NOMO-1 (cell line): ENCODE measurements around the gene SCRN2.

Experiments
- DNase-seq, 2 experiments: peaks; one replicate each; lab custom pipeline; 2025; ENCODE audit not compliant: unreplicated experiment in 2 of 2; lab: John Stamatoyannopoulos, UW

SCRN2 gene

DNA sequence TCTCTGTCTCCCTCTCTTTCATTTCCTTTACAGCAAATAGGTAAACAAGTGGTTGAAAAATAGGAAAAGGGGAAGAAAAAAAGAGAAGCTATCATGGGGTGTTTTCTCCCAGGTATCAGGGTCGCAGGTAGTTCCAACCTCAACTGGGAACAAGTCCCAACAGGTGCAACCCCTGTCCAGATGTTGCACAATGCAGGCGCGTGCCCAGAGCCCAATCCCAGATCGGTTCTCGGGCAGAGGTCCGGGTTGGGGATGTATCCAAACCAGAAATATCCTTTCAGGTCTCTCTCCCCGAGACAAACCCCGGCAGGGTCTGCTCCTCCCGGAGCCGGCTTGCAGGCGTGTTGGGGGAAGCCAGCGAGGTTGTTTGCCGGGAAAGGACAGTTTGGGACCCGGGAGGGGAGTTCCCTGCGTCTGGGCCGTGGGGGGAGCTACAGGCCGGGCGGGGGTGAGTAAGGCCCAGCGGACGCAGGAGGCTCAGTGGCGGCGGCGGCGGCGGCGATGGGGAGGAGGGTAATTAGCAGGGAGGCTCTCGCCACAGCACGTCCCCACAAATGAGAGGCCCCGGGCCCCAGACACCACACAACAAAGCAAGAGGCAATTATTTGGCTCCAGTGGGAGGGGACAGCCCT is 31.1 kb upstream of the SCRN2 start:
- no peak for DNase-seq

DNA sequence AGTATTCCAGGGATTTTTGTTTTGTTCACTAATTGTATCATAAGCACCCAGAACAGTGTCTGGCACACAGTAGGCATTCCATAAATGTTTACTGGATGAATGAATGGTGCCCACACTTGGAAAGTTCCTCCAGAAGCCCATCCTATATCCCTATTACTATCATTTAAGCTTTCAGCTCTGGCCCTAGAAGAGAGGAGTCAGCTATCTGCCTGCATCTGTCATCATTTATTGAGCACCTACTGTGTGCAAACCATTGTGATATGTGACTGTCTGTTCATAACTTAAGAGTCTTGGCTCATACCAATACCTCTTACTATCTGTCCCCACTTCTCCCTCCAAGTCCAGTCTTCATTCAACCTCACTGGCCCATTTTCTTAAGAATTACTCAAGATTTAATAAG is 30.0 kb upstream of the SCRN2 start:
- no peak for DNase-seq

DNA sequence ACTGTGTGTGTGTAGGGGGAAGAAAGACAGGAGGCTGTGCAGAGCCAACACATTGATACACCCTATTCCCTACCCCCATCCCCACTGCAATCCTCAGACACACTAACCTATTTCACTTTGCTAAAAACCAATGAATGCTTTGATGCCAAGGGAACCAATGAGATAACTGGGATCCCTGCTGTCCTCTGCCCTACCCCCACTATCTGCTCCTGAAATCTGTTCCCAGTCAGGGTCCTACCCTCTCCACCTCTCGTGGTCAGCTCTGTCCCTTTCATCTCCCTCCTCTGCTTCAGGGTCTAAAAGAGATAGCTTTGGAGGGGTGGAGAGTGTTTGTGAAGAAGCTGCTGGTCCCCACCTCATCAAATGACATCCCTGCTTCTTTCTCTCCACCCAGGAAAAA is 29.0 kb upstream of the SCRN2 start:
- no peak for DNase-seq

DNA sequence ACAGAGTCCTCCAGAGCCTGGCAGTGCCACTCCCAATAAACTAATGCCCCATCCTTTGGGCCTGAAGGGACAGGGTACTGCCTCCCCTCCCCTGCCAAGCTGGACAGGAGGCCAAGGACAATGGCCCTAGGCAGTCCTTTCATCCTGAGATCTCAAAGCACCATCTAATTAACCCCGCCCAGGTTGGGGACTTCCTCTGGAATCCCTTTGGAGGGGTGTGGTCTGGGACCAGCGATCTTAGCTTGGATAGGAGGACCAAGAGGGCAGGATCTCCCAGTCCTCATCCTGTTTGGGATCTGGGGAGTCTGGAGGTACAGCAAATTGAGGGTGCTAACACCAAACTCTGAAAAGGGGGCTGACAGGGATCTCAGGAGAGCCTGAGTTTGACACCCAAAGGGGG is 28.0 kb upstream of the SCRN2 start:
- no peak for DNase-seq

DNA sequence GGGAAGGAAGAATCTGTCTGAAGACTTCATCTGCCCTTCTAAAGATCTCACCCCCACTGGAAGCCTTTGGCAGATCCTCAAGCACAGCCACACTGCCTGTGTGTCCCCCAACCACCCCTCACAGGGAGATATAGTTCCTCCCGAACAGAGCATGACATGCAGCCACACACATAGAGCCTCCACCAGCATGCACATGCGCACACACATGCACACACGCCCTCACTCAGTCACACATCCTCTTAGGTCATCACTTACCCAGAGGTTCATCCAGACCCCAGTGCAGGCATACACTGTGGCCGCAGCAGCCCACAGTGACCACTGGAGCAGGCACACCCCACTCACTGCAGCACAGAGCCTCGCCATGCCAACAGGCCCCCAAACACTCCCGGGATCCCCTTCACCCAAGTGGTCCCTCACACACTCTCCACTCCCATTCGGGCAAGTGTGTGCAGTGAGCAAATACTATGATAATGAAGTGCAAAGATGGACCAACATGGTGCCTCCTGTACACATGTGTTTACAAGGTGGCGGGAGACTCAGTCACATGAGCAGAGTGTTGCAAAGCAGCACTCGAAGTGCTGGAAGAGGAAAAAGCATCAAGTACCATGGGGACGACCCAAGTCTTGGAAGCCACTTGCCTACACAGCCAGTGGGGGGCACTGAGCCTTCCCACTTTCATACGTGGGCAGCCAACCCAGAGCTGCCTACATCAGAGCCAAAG is 26.9 kb upstream of the SCRN2 start:
- DNase-seq = no peak

DNA sequence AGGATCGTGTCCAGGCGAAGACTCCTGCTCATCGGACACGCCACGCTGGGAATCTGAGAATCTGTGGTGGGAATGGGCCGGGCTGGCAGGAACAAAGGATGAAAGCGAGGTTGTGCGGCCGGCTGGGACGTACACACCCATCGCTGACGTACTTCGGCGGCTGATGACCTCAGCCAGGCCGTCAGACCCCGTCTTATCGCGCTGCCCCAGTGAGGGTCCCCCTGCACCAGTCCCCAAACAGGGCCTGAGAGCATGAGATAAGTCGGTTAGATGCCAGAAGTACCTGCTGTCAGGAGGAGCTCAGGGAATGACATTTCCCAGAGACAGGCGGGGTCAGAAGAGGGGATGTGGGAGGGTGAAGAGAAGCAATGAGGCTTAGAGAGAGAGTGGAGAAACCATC is 25.9 kb upstream of the SCRN2 start:
- no peak for DNase-seq

DNA sequence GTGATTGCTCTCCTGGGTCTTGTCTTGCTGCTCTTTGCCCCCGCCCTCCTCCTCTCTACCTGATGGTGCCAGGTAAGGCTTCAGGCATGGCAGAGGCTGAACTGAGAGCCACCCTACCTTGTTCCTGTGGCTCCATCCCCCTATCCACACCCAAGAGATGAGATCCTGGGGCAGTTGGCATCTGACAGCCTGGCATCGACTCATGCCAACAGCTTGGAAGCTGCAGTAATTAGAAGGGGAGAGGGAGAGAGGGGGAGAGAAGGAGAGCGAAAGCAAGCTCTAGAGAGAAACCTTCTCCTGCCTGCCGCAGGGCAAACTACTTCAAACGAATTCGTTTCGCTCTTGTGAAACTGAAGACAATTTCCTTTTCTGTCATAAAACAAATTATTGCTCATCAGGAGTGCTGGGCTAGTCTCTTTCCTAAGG is 23.7 kb upstream of the SCRN2 start:
- DNase-seq = peak; percentile 71 to 80

DNA sequence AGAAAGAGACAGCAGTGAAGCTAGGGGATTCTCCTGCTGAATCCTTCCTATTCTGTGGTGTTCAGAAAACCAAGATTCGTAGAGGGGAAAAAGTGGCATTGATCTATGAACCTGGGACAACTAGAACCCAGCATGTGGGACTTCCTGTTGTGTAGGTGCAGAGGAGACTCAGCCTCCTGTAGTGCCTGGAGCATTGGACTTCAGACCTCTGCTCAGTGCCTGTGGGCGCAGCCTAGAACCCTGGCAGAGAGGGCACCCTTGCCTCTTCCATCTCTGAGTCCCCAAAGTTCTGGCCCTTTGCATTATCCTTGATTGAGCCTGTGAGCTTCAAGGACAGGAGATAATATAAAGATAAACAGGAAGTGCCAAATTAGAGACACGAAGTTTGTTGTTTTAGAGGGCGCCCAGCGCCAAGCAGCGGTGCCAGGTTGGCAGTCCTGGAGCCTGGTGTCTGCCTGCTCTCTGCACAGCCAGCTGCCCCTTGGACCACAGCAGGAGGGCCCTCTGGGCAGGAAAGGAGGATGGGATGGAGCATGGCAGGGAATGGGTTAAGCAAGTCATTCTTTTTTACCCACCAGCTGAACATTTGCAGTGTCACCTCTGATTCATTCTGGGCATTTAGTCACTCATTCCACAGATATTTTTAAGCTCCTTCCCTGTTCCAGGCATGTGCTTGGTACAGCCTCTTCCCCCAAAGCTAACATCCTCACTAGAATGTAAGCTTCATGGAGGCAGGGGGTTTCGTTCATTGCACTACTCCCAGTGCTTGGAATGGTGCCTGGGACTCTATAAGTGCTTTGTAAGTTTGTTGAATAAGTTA is 21.8 kb upstream of the SCRN2 start:
- DNase-seq = peak in 1 of 2 experiments; percentile 31

DNA sequence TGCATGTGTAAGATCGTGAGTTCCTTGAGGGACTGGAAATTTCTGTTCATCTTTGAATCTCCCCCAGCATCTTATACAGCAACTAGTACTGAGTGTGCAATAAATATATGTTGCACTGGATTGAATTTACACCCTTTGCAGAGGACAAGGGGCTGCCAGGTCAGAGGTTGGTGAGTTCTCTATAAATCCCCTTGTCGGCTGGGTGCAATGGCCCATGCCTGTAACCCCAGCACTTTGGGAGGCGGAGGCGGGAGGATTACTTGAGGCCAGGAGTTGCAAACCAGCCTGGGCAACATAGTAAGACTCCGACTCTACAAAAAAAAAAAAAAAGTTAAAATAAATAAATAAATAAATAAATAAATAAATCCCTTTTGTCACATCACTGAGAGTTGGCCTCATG is 19.3 kb upstream of the SCRN2 start:
- DNase-seq = no peak

DNA sequence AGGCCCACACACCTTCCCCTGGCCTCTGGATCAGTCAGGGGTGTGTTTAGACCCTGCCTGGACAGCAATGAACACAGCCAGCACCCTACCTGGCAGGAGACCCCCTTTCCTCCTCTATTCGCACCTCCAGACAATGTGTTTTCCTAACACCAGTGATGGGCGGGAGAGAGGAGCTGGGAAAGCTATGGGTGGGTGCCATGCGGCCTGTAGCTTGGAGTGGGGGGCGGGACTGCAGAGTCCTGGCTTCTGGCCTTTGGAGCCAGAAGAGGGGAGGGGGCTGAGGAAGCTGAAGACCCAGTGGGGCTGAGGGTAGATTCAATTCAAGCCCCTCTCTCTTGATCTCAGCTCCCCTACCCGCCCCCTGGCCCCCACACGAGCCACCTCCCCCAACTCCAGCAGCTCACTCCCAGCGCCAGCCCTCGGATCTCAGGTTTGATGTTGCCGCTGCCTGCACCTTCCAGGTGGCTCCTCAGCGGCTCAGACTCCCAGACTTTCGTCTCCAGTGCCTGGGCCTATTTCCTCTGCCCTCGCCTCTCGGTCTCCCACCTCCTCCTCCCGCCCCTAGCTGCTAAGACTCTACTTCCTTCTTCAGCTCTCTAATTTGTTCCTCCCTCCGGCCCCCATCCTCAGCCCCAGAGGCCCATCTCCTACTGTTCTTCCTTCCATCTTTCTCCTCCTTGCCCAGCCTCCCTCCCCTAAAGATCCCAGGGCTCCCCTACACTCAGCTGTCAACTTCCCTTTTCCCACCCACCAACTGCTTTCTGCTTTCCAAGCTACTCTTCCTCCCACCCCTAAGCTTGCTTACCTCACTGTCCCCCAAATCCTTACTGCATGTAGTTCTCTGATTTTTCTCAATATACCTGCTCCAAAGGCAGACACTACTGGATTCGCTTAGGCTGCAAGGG is 16.7 kb upstream of the SCRN2 start:
- peak in 1 of 2 experiments; percentile 23 for DNase-seq

DNA sequence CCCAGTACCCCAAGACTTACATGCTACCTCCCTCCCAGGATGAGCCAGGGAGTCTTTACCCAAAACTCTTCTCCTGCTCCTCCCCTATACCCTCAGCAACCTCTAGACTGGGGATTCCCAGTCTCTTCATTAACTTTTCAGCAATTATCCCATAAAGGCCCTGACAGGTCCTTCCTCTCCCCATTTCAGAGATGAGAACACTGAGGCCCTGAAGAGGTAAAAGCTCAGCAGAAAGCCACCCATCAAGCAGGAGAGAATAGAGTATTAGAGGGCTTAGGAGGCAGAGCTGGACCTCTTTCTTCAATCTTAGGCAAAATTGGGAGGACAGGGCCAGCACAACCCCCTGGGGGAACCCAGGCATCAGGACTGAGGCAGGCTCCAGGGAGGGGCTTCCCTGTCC is 15.8 kb upstream of the SCRN2 start:
- no peak for DNase-seq

DNA sequence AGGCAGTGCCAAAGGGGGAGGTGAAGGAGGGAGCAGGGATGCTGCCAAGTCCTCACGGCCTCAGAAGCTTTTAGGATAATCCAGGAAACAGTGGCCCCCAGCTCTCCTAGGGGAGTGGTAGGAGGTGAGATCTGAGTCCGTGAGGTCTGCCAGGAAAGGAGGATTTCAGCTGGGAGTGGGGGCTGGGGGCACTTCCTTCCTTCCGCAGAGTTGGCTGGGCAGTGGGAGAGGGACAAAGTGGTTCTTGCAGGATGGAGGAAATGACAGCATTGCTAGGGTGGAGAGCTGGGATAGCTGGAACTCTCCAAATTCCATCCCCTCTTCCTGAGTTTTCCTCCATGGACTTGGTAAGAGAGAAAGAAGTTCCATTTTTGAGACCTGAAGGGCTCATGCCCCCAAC is 14.7 kb upstream of the SCRN2 start:
- no peak for DNase-seq

DNA sequence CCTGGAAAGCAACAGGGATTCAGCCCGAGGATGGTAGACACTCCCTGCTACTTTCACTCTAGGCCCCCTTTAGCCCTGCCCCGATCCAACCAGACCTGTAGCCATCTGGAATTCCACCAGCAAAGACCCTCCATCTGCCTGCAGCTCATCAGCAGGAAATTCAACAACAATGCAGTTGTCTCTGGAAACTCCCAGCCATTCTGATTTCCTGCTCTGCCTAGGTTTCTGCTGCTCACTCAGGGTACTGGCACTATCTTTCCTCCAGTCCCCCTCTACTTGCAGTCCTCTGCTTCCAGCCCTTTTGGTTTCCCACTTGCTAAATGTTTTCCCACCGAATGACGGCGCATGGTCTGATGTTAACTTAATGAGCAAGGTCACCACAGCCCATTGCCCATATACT is 12.5 kb upstream of the SCRN2 start:
- DNase-seq = no peak

DNA sequence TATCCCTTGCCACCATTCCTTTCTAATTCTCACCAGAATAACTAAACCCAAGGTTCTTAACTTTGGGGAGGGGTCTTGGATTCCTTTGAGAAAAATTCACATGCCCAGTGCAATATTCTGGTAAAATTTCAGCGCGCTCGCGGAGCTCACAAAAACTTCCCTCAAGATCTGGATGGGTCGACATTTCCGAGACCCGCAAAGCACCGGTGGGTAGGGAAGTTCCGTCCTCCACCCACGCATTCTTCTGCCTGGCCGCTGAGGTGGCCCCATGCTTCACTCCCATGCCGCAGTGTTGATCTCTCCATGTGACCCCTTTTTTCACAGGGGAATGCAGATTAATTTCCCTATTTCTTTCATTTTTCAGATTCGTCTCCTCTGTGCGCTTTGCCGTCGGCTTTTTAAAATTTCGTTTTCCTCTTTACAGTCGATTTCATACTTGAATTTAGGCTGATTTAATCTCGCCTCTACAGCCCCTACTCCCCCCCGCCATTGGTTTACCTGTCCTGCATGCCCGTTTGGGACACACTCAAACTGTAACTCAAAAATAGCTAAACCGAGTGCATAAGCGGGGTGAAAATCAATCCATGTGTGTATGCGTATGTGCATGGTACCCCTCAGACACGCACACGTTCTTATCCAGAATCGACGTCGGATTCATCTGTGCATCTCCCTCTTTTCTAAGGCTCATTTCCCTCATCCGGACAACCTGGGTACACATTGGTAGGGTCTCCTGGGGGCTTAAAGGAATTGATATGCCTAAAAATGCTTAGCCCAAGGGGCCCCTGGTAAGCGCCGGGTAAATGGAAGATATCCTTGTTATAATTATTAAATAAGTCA is 11.3 kb upstream of the SCRN2 start:
- DNase-seq = no peak

DNA sequence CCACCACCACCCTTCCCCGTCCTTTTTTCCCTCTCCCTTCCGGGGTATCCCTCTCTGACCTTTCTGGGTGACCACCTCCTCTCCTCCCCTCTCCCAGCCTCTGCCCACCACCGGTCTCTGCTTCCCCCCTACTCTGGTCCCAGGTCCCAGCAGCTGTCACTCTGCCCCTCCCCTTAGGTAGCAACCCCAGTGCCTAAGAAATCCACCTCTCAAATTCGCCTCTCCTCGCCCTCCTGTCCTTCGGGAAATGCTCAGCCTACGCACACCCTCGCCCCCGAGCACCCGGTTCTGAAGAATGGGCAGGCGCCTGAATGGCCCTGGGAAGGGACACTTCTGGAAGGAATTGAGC is 10.7 kb upstream of the SCRN2 start:
- no peak for DNase-seq

DNA sequence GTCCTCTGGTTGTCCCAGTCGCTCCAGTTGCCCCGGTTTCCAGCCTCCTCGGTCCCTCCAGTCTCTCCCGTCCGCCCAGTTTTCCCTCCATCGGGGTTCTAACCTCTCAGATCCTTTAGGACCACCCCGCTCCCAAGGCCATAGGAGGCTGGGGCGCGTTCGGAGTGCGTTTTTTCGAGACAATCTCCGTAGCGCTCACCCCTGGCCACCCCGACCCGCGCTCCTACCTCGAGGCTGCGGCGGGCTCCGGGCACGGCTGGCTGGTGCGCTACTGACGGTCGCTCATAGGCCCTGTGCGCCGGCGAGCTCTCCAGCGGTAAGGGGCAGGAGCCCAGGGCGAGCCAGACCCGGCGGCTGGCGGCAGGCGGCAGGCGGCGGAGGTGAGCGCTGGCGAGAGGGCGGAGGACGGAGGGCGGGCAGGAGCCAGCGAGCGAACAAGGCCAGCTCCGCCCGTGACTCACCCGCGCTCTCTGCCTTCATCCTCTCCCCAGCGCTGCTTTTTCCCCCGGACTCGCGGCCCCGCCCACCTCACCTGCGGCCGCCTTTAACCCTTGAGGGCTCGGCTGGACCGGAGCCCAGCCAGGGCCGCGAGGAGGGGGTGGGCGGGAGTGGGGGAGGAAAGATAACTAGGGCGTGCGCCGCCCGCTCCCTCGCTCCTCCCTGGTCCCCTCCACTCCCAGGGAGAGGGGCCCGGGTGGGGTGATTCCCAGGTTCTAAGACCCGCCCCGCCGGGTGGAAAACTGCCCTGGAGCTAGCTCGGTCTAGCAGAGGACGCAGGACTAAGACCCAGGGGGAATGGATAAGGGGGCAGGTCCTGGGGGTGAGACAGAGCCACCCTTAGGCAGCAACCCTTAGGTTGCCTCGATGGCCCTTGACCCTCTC is 9.9 kb upstream of the SCRN2 start, which contains the start of gene SP6:
TSS of gene SP6 (minus strand) at position 472 of the 882 bp plus-strand sequence. CDS start 2,734 bp downstream, outside the sequence.
- DNase-seq = peak; percentile 29 to 30

DNA sequence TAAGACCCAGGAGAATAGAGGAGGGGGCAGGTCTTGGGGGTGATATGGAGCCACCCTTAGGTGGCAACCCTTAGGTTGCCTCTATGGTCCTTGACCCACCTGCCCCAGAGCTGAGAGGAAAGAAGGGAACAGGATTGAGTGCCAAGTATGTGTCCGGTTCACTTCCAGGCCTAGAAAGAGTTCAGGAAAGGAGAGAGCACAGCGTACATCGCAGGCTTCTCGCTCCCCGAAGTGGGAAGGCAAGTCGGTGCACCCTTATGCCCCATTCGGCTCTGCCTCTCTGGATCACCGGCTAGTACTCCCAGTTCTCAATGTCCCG is 9.3 kb upstream of the SCRN2 start:
- DNase-seq = no peak

DNA sequence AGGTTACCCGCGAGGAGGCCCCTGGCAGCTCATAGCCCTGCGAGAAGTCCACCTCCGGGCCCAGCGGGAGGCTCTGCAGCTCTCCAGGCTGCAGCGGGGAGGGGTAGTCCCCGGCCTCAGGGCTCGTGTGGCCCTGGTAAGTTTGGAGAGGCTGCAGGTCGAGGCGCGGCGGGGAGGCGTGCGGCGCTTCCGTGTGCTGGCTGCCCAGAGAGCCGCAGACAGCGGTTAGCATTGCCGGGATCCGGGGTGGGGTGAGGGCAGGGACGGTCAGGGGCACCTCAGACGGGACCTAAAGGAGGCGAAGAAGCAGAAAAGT is 7.1 kb upstream of the SCRN2 start:
- no peak for DNase-seq
